Lower leg skin (tissue), 3 donors: ENCODE measurements around the gene FST.

ENCODE experiments used
- POLR2A ChIP-seq, 2 donors: fragments of 450-650 bp; IDR thresholded peaks; one replicate each; pipeline ENCODE4 v1.6.1; 2016 to 2017; ENCODE audit warnings: antibody characterized with exemption in 2 of 2, mild to moderate bottlenecking in 1 of 2, moderate library complexity in 1 of 2
- TF ChIP-seq, protein P1 (sequence below), 3 donors: fragments of 450-650 bp; IDR thresholded peaks; one replicate each; pipeline ENCODE4 v1.5.1; 2016; ENCODE audit warnings: antibody characterized with exemption in 3 of 3, mild to moderate bottlenecking in 3 of 3, moderate library complexity in 2 of 3

DNA sequence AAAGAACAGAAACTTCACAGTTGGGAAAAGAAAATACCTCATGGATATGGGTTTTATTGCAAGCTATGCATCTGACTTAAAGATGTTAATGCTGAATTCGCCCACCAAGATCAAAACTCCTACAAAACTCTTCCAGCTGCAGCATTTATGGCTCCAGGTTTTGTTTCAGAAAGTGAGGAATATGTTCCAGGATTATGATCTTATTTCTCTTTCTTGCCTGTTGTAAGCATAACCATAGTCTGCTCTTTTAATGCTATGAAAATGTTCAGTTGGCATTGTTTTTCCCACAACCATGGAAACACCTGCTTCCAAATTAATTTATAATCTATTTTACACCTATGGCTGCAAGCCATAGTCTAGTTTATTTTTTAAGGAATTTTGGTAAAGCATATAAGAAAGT is 34.9 kb upstream of the FST start:
- TF ChIP-seq, protein P1, sequence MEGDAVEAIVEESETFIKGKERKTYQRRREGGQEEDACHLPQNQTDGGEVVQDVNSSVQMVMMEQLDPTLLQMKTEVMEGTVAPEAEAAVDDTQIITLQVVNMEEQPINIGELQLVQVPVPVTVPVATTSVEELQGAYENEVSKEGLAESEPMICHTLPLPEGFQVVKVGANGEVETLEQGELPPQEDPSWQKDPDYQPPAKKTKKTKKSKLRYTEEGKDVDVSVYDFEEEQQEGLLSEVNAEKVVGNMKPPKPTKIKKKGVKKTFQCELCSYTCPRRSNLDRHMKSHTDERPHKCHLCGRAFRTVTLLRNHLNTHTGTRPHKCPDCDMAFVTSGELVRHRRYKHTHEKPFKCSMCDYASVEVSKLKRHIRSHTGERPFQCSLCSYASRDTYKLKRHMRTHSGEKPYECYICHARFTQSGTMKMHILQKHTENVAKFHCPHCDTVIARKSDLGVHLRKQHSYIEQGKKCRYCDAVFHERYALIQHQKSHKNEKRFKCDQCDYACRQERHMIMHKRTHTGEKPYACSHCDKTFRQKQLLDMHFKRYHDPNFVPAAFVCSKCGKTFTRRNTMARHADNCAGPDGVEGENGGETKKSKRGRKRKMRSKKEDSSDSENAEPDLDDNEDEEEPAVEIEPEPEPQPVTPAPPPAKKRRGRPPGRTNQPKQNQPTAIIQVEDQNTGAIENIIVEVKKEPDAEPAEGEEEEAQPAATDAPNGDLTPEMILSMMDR (IDR thresholded peaks at IDR 0.05): no peak
- TF ChIP-seq POLR2A (IDR thresholded peaks at IDR 0.05): no peak
